ENCODE results near the gene GALNT18. TPM values are rescaled to one million over a fixed set of nuclear protein-coding genes. Genes with fewer than 3 reads are reported as not detected.

Gene GALNT18
- total RNA-seq = 19.0 TPM

- DNase-seq (ENCODE audit: low spot score) (peak; percentile 92), ATAC-seq (peak; percentile 97)
- intact Hi-C loops (cut with DNase I) = no loop called here
Measured at GRCh38 chr11:11621573-11622339, at the start of gene GALNT18. GALNT18 (minus strand) TSS chr11:11622005.

DNA sequence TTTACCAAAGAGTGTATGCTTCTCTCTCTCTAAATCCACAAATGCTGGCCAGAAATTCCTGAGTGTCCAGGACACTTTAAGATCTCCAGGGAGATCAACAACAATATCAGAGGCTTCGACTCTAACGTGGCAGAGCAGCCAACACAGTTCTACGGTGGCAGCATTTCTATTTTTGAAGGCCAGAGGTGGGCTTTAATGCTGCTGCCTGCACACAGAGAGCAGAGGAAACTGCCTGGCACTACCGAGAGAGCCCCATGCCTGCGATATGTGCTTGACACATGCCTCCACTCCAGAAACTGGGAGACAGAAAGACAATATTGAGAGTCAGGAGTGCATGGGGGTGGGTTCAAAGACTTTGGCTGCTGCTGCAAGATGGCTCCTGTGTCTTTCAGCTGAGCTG lies 48.8 kb upstream of the GALNT18 start:
- ATAC-seq (no peak), DNase-seq (ENCODE audit: low spot score) (no peak)
- intact Hi-C loops (cut with DNase I) = no loop called here

- ATAC-seq (no peak), DNase-seq (ENCODE audit: low spot score) (no peak)
- intact Hi-C loops (cut with DNase I) = no loop called here
Measured at GRCh38 chr11:11669233-11669846, 47.5 kb upstream of the GALNT18 start.

DNA sequence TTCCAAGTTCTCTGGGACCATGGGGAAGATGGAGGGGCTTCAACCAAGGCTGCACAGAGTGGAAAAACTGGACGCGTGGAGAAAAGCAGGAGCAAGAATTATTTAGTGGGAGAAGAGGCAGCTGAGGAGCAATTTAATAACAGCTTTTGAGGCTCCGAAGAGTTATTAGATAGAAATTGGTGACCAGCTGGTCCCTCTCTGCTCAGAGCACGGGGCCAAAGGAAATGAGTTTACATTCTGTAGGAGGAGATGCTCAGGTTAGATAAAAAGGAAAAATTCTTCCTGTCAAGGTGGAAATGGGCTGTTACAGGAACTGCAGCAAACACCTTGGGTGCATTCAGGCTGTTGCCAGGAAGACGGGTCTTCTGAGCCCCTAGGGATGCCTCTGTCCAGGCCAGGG lies 47.0 kb upstream of the GALNT18 start:
- intact Hi-C loops (cut with DNase I) = no loop called here
- ATAC-seq = no peak
- DNase-seq (ENCODE audit: low spot score) = no peak

DNA sequence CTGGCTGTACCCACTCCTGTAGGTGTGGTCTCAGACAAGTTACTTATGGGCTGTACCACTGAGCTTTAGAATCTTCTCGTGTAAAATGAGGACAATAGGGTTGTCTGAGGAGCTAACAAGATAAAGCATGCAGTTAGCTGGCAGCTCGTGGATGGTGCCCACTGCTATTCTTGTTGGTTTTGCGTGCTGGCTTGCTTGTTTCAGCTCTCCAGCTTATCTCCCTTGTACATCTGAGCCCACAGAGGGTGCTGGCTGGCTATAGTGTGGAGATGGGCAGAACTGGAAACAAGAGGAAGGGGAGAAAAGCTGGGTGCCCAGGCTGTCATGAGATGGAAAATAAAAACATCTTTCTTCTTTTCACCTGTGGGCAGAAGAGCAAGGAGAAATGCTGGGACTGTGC lies 46.5 kb upstream of the GALNT18 start:
- no peak for ATAC-seq
- intact Hi-C loops (cut with DNase I) = no loop called here
- DNase-seq (ENCODE audit: low spot score) = no peak

- ATAC-seq = no peak
- no peak for DNase-seq (ENCODE audit: low spot score)
- intact Hi-C loops (cut with DNase I) = no loop called here
Measured at GRCh38 chr11:11667056-11667455, 45.3 kb upstream of the GALNT18 start.

DNA sequence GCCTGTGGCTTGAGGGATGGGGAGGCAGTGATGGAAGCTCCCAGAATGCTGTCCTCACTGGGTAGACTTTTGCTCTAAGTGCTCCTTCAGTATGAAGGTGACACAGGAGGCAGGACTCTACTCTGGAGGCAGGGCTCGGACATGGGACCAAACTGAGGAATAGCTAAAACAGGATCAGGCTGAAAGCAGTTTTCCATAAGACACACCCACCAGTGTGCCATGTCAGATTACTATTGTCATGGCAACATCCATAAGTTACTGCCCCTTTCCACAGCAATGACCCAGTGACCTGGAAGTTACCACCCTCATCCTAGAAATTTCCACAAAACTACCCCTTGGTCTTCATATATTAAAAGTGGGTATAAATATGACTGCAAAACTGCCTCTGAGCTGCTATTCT lies 43.6 kb upstream of the GALNT18 start:
- ATAC-seq (no peak), DNase-seq (ENCODE audit: low spot score) (no peak)
- intact Hi-C loops (cut with DNase I) = no loop called here

DNA sequence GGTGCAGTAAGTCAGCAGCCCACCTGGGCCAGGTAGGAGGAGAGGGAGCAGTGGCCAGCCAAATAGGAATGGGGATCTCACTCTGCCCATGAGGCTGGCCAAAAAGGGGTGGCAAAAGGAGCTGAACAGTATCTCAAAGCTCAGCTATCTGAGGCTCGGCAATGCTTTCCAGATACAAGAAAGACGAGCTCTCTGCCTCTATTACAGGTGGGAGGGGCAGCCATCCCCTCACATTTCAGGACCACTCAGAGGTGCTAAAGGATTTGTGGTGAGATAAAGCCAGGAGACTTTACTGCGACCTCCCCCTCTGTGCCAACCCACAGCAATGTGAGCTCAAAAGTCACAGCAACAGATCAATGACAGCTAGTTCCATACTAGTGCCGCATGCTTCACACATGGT lies 42.1 kb upstream of the GALNT18 start:
- ATAC-seq = no peak
- DNase-seq (ENCODE audit: low spot score) = no peak
- intact Hi-C loops (cut with DNase I) = no loop called here

- no peak for DNase-seq (ENCODE audit: low spot score)
Measured at GRCh38 chr11:11662578-11662977, 40.8 kb upstream of the GALNT18 start.

GRCh38 chr11:11661326-11662040 lies 39.7 kb upstream of the GALNT18 start:
- no peak for DNase-seq (ENCODE audit: low spot score)
- no peak for ATAC-seq
- intact Hi-C loops (cut with DNase I) = no loop called here

More at GRCh38 chr11:11662578-11662977, 40.8 kb upstream of the GALNT18 start:
- no peak for ATAC-seq
- intact Hi-C loops (cut with DNase I) = no loop called here

- DNase-seq (ENCODE audit: low spot score) (no peak), ATAC-seq (no peak)
- intact Hi-C loops (cut with DNase I) = no loop called here
Measured at GRCh38 chr11:11660363-11660740, 38.5 kb upstream of the GALNT18 start.

- ATAC-seq (no peak), DNase-seq (ENCODE audit: low spot score) (no peak)
- intact Hi-C loops (cut with DNase I) = no loop called here
Measured at GRCh38 chr11:11659567-11660362, 38.0 kb upstream of the GALNT18 start.

- intact Hi-C loops (cut with DNase I) = no loop called here
- DNase-seq (ENCODE audit: low spot score) = no peak
- no peak for ATAC-seq
Measured at GRCh38 chr11:11657218-11657955, 35.6 kb upstream of the GALNT18 start.

GRCh38 chr11:11641581-11641980 lies 19.8 kb upstream of the GALNT18 start:
- DNase-seq (ENCODE audit: low spot score) (no peak), ATAC-seq (no peak)
- intact Hi-C loops (cut with DNase I) = no loop called here

DNA sequence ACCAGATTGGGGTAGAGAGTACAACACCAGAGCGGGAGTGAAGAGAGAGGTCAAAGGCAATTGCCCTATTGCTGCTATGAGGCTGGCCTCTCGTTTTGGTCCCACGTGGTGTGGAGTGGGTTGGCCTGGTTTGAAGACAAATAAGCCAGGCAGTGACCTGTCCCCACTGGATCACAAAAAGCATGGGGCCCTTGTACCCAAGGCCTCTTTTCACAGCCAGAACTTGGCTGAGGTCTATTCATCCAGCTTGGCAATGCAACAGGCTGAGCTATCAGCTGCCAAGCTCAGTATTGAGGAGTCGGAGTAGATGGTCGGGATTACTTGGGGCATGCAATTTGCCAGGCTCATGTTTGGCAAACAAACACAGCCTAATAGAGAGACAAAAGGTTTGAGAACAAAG lies 19.2 kb upstream of the GALNT18 start:
- intact Hi-C loops (cut with DNase I) = no loop called here
- DNase-seq (ENCODE audit: low spot score) (no peak), ATAC-seq (peak; percentile 48)

DNA sequence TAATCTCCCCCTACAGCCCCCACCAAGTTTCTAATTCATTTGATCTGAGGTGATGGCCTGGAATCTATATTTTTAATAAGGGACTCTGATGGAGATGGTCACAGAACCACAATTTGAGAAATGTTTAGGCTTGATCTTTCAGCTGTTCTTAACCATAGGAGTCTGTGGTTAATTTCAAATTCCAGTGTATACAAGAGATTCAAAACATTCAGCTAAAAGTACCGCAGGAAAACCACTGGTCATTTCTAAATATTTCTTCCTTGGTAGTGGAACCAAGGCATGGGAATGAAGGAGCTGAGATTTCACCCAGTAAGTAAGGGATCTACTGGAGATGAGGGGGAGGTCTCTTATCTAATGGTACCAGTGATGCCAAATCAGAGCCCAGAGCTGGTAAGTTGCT lies 18.3 kb upstream of the GALNT18 start:
- intact Hi-C loops (cut with DNase I) = no loop called here
- DNase-seq (ENCODE audit: low spot score) = no peak
- ATAC-seq = no peak

DNA sequence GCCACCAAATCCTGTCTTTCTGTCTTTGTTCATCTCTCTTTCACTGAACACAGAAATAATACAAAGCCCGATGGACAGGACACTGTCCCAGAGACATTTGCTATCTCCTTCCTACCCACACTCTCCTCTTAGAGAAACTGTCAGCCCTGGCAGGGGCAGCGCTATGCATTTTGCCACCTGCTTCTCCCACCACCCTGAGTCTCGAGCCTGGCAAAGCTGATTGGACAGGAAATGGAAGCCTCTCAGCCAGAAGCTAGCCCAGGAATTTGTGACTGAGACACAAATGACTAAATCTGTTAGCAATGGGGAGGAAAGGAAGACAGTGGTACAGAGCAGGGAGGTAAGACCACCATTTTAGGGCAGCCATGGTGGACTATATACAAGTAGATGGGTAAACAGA lies 14.9 kb upstream of the GALNT18 start:
- ATAC-seq (no peak), DNase-seq (ENCODE audit: low spot score) (no peak)
- intact Hi-C loops (cut with DNase I) = no loop called here

- intact Hi-C loops (cut with DNase I) = no loop called here
- no peak for DNase-seq (ENCODE audit: low spot score)
- peak; percentile 32 for ATAC-seq
Measured at GRCh38 chr11:11635443-11635842, 13.6 kb upstream of the GALNT18 start.

- intact Hi-C loops (cut with DNase I) = no loop called here
- DNase-seq (ENCODE audit: low spot score) = no peak
- no peak for ATAC-seq
Measured at GRCh38 chr11:11629368-11629767, 7.6 kb upstream of the GALNT18 start.
